GM12878 (cell line): ENCODE measurements around the gene OSGEP. TPM values are rescaled to one million over a fixed set of nuclear protein-coding genes. Genes with fewer than 3 reads are reported as not detected.

Experiments
- BCLAF1 ChIP-seq: fragments of 450-650 bp; IDR thresholded peaks from 2 replicates; pipeline ENCODE4 v1.6.1; 2017; ENCODE audit warnings: antibody characterized with exemption, mild to moderate bottlenecking, moderate library complexity
- FOXM1 ChIP-seq: IDR thresholded peaks from 2 replicates; pipeline ENCODE4 v1.6.1; 2012; ENCODE audit warnings: low read depth, mild to moderate bottlenecking, inconsistent platforms, low read length, moderate library complexity
- HDGF ChIP-seq: fragments of 450-650 bp; IDR thresholded peaks from 2 replicates; pipeline ENCODE4 v1.6.1; 2016; ENCODE audit warnings: antibody characterized with exemption
- PRDM15 ChIP-seq: fragments of 450-650 bp; formaldehyde crosslinking; IDR thresholded peaks from 2 replicates; pipeline ENCODE4 v1.4.0; 2020; ENCODE audit warnings: mild to moderate bottlenecking, moderate library complexity
- ZBED1 ChIP-seq: IDR thresholded peaks from 2 replicates; pipeline ENCODE4 v1.6.1; 2016; ENCODE audit warnings: borderline replicate concordance
- ZNF274 ChIP-seq: IDR thresholded peaks from one replicate; pipeline ENCODE4 v1.8.0; 2011; ENCODE audit not compliant: insufficient read length, insufficient read depth
- ZZZ3 ChIP-seq: IDR thresholded peaks from 2 replicates; pipeline ENCODE4 v1.6.1; 2011; ENCODE audit warnings: low read depth; ENCODE audit not compliant: control insufficient read depth, insufficient read length
- polyA plus RNA-seq, 11 experiments: library from polyadenylated mRNA; depleted of rRNA in 4 of 11; unstranded in 6 of 11; stranded (reverse) in 5 of 11; fragments of >200 nt; fragmentation: Nextera tagmentation in 4 of 11; fragmentation: Illumina TruSeq in 1 of 11; extraction: Ambion mirVana in 4 of 11; extraction: Trizol in 1 of 11; gene quantifications; 1 replicate in 1 of 11; 2 replicates in 10 of 11; pipeline versions ENCODE4 v1.2.1 to v1.2.3, GENCODE V29; 2011 to 2016; ENCODE audit warnings: inconsistent platforms in 2 of 11, missing spikeins in 2 of 11, low read depth in 1 of 11
- total RNA-seq, 4 experiments: library from RNA; depleted of rRNA in 3 of 4; stranded (reverse); fragments of >200 nt in 3 of 4; fragmentation: Illumina TruSeq in 1 of 4; extraction: Trizol in 1 of 4; gene quantifications; 2 replicates each; pipeline versions ENCODE4 v1.2.1 to v1.2.3, GENCODE V29; 2013 to 2021

OSGEP gene
- total and polyA plus RNA-seq, 10 of the 15 experiments (the other 5 are each of a cell fraction or from before 2014, with no cell fraction given), result 47.8 to 88.9 (median 52.8) TPM

DNA sequence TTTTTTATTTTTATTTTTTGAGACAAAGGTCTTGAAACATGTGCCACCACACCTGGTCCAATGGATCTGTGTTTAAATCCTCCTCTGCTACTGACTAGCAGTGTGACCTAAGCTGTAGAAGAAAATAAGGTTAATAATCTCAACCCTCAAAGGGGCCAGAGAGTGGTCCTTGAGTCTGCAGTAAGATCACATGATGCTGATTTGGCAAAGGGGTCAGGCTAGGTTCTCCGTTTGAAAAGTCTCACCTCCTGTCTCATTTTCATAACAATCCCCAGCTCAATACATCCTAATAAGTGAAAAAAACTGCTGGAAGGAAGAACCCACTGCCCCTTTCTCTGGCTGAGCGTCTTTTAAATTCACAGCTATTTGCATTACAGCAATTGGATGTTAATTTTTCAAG, 33.3 kb downstream of the OSGEP start (continued):
- TF ChIP-seq HDGF (no peak), ZZZ3 (no peak), ZNF274 (no peak), BCLAF1 (no peak), FOXM1 (no peak), PRDM15 (CRISPR knock-in tag) (no peak), ZBED1 (no peak)
